ENCODE results near the gene ZNF773. TPM values are rescaled to one million over a fixed set of nuclear protein-coding genes. Genes with fewer than 3 reads are reported as not detected.

Gene ZNF773
- total RNA-seq, 1 donor from 2014 or later: 13.5 TPM

Other genes with a start within 250 kb of the ZNF773 start
- 119 TPM for gene ZNF460, start 219.5 kb upstream of the ZNF773 start, total RNA-seq (ENCODE audit: insufficient read depth, low replicate concordance)
- 12.3 TPM for gene ZNF543, start 179.5 kb upstream of the ZNF773 start, total RNA-seq (ENCODE audit: insufficient read depth, low replicate concordance)
- 12.8 TPM for gene ZNF304, start 148.7 kb upstream of the ZNF773 start, total RNA-seq (ENCODE audit: insufficient read depth, low replicate concordance)
- 3.1 TPM for gene TRAPPC2B, start 136.4 kb upstream of the ZNF773 start, total RNA-seq (ENCODE audit: insufficient read depth, low replicate concordance)
- gene ZNF547, start 136.4 kb upstream of the ZNF773 start, total RNA-seq (ENCODE audit: insufficient read depth, low replicate concordance): 5.3 TPM
- gene ZNF548, start 110.1 kb upstream of the ZNF773 start, total RNA-seq (ENCODE audit: insufficient read depth, low replicate concordance): 33.7 TPM
- 18.5 TPM for gene ZNF17, start 88.8 kb upstream of the ZNF773 start, total RNA-seq (ENCODE audit: insufficient read depth, low replicate concordance)
- gene ZNF749, start 64.6 kb upstream of the ZNF773 start, total RNA-seq (ENCODE audit: insufficient read depth, low replicate concordance): 10.1 TPM
- 4.3 TPM for gene VN1R1, start 42.8 kb upstream of the ZNF773 start, total RNA-seq (ENCODE audit: insufficient read depth, low replicate concordance)
- gene ZNF772, start 22.4 kb upstream of the ZNF773 start, total RNA-seq (ENCODE audit: insufficient read depth, low replicate concordance): 13.7 TPM
- 32.7 TPM for gene ZNF419, start 12.2 kb upstream of the ZNF773 start, total RNA-seq (ENCODE audit: insufficient read depth, low replicate concordance)
- 12.5 TPM for gene ZNF549, start 27.4 kb downstream of the ZNF773 start, total RNA-seq (ENCODE audit: insufficient read depth, low replicate concordance)
- gene ZNF550, start 59.9 kb downstream of the ZNF773 start, total RNA-seq (ENCODE audit: insufficient read depth, low replicate concordance): 2.9 TPM
- gene ZNF416, start 79.0 kb downstream of the ZNF773 start, total RNA-seq (ENCODE audit: insufficient read depth, low replicate concordance): 1.2 TPM
- 14.4 TPM for gene ZIK1, start 84.2 kb downstream of the ZNF773 start, total RNA-seq (ENCODE audit: insufficient read depth, low replicate concordance)
- 2.2 TPM for gene ZNF530, start 99.9 kb downstream of the ZNF773 start, total RNA-seq (ENCODE audit: insufficient read depth, low replicate concordance)
- gene ZNF134, start 114.3 kb downstream of the ZNF773 start, total RNA-seq (ENCODE audit: insufficient read depth, low replicate concordance): 42.6 TPM
- 20.5 TPM for gene ZNF211, start 133.2 kb downstream of the ZNF773 start, total RNA-seq (ENCODE audit: insufficient read depth, low replicate concordance)
- not detected for gene ZSCAN4, start 169.0 kb downstream of the ZNF773 start, total RNA-seq (ENCODE audit: insufficient read depth, low replicate concordance)
- gene ZNF551, start 182.0 kb downstream of the ZNF773 start, total RNA-seq (ENCODE audit: insufficient read depth, low replicate concordance): 13.0 TPM
- 8.2 TPM for gene ZNF154, start 209.3 kb downstream of the ZNF773 start, total RNA-seq (ENCODE audit: insufficient read depth, low replicate concordance)
- 10.4 TPM for gene ZNF671, start 227.7 kb downstream of the ZNF773 start, total RNA-seq (ENCODE audit: insufficient read depth, low replicate concordance)
- gene ZNF776, start 246.9 kb downstream of the ZNF773 start, total RNA-seq (ENCODE audit: insufficient read depth, low replicate concordance): 25.8 TPM

Data from umbilical cord (tissue), 1 donor.